ENCODE data around the gene AAGAB.
"Not testable (repeated sequence)": the region's sequence is repeated elsewhere in the genome, so short reads cannot be mapped to it uniquely, and the experiment has no call there.

AAGAB gene

DNA sequence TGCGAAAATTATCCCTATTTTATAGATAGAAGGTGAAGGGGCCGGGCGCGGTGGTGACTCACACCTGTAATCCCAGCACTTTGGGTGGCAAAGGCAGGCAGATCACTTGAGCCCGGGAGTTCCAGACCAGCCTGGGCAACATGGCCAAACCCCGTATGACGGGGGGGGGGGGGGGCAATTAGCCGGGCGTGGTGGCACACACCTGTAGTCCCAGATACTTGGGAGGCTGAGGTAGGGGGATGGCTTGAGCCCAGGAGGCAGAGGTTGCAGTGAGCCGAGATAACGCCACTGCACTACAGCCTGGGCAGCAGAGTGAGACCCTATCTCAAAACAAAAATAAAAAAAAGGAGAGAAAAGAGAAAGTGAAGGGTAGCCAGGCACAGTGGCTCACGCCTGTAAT, 1.4 kb downstream of the AAGAB start:
- DNase-seq: no peak

GRCh38 chr15:67251318-67251717, 3.1 kb downstream of the AAGAB start:
- peak; percentile 27 for DNase-seq

DNA sequence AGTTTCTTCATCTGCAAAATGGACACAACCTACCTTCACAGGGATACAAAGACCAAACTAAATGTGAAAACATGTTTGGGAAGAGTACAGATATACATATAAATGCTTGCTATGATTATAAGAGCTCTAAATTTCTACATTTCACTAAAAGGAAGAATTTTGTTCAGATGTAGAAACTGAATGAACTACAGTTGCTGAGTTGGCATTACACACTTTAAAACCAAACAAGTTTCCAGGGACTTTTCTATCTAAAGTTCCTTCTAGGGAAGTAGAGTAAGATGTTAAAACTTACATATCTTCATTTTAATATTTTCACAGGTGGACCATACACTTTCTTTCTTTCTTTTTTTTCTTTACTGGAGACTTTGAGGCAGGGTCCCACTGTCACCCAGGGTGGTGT, 4.6 kb downstream of the AAGAB start:
- no peak for DNase-seq

DNA sequence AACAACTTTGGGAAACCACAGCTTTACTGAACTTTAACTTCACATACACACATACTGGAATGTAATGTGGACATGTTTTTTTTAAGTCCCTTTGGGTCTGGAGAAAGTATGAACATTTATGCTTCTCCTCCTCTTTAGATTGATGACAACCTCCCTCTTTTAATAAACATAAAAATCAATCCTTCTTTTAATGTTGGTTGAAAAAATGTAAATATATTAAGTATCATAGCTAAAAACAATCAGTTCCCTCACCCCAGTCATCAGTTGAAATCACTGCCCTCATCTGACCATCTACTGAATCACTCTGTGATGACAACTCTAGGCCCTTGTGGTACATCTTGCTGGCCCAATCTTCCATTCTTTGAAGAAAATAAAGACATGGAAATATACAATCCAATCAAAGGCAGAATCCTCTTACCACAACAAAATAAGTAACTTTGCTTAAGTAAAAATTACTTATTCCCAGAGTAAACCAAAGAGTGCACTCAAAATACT, 6.4 kb downstream of the AAGAB start:
- DNase-seq: peak; percentile 68

DNA sequence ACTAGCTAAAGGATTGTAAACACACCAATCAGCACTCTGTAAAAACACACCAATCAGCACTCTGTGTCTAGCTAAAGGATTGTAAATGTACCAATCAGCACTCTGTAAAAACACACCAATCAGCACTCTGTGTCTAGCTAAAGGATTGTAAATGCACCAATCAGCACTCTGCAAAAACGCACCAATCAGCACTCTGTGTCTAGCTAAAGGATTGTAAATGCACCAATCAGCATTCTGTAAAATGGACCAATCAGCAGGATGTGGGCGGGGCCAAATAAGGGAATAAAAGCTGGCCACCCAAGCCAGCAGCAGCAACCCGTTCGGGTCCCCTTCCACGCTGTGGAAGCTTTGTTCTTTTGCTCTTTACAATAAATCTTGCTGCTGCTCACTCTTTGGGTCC, 7.9 kb downstream of the AAGAB start:
- not testable (repeated sequence) for DNase-seq

- DNase-seq: peak; percentile 84
Observed at GRCh38 chr15:67244971-67245478, 9.4 kb downstream of the AAGAB start.

- DNase-seq: no peak
Observed at GRCh38 chr15:67242708-67243111, 11.8 kb downstream of the AAGAB start.

- DNase-seq: no peak
Observed at GRCh38 chr15:67241132-67241855, 13.2 kb downstream of the AAGAB start.

- DNase-seq: no peak
Observed at GRCh38 chr15:67240235-67241131, 14.0 kb downstream of the AAGAB start.

- no peak for DNase-seq
Observed at GRCh38 chr15:67232591-67232990, 21.9 kb downstream of the AAGAB start.

GRCh38 chr15:67230504-67230903, 24.0 kb downstream of the AAGAB start:
- no peak for DNase-seq

DNA sequence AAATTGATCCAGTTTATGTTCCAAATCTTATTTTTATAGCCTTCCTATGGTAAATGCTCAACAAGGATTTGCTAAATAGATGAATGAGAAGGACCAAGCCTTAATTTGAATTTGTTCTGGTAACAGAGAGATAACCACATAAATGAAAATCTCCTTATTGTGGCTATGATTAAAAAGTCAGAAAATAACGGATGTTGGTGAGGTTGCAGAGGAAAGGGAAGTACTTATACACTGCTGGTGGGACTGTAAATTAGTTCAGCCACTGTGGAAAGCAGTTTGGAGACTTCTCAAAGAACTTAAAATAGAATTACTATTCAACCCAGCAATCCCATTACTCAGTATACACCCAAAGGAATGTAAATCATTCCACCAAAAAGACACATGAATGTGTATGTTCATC, 26.2 kb downstream of the AAGAB start:
- DNase-seq: peak; percentile 42

DNA sequence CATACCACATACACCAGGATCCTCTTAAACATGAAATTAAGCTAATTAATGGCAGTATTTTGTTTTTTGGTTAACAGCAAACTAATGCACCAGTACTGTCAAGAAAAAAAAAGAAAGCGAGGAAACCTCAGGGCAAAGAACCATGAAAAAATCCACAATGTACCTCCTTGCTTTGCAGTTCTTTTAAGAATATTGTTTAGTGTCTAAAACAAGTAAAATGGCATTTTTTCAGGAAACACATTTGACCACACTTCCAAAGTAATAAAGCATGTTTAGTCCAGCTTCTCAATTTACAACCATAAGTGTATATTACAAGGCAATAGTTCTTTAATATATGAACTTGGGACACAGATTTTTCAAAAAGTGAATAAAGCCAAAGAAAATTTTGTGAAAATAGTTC, 26.6 kb downstream of the AAGAB start:
- no peak for DNase-seq

DNA sequence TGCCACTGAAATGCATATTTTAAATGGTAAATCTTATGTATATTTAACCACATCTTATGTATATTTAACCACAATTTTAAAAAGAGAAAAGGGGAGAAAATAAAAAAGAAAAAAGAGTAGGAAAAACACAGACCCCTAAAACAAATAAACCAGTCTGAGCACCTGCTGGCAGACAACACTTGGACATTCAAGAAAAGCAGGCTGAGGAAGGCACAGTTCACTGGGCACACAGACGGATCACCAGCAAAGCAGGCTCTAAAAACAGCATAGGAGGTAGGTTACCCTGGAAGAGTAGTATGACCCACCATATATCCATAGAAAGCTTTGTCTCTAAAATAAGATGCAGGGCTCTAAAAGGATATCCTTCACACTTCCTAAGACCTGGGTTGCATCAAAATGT, 27.0 kb downstream of the AAGAB start:
- DNase-seq: no peak

DNA sequence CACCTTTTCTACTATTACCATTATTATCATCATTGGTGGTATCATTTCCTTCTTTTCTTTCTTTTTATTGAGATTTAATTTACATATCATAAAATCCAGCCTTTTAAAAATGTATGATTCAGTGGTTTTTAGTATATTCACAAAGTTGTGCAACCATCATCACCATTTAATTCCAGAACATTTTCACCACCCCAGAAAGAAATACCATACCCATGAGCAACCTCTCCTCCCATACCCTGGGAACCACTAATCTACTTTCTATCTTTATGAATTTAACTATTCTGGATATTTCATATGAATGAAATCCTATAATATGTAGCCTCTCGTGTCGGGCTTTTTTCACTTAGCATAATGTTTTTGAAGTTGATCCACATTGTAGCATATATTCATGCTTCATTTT, 29.1 kb downstream of the AAGAB start:
- peak; percentile 86 for DNase-seq

DNA sequence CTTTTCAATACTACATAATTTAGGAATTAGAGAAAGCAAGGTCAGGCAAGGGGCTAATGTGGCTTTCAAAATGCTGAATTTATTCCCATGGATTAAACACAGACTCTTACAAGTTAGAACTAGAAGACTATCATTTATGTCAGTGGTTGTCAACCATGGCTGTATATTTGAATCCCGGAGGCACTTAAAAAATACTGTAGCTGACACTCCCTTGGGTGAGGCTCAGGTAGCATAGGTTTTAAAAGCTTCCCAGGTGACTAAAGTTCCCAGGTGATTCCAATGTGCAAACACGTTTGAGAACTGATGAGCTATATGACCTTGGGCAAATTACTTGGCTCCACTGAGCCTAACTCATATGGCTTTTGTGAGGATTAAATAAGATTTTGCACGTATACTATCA, 29.6 kb downstream of the AAGAB start:
- DNase-seq: no peak

- DNase-seq: no peak
Observed at GRCh38 chr15:67219288-67219687, 35.2 kb downstream of the AAGAB start.

GRCh38 chr15:67218428-67218827, 36.0 kb downstream of the AAGAB start:
- DNase-seq: no peak

DNA sequence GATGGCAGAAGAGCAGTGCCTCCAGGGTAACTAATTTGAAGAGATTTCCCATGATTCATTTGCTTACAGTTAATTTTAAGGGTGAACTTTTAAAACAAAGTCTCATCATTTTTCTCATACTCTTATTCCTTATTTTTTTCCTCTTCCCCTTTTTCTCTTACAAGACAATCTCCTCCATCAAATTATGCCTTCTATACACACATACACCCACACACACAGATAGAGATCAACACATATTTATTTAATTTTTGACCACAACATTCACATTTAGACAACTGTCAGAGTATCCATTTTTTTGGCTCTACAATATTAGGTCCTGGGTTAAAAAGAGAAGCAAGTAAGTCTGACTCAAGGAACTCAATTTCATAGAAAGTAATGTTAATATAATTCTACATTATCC, 37.6 kb downstream of the AAGAB start:
- DNase-seq: no peak

DNA sequence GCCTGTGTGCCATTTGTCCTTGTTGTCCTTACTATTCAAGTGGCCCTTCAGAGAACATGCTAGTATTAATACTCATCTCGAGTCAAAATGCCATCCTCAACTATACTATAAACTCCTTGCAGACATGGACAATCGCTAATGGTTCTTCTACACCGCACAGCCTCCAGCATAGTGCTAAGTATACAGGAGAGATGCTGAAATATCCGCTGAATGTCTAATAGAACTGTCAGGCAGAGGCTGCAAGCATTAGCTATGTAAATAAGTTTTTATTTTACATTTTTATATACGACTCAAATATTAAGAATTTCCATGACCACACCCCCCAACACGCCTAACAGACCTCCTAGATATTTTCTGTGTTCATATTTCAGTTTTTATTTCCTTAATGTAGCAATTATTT, 39.4 kb downstream of the AAGAB start:
- DNase-seq: peak; percentile 41

DNA sequence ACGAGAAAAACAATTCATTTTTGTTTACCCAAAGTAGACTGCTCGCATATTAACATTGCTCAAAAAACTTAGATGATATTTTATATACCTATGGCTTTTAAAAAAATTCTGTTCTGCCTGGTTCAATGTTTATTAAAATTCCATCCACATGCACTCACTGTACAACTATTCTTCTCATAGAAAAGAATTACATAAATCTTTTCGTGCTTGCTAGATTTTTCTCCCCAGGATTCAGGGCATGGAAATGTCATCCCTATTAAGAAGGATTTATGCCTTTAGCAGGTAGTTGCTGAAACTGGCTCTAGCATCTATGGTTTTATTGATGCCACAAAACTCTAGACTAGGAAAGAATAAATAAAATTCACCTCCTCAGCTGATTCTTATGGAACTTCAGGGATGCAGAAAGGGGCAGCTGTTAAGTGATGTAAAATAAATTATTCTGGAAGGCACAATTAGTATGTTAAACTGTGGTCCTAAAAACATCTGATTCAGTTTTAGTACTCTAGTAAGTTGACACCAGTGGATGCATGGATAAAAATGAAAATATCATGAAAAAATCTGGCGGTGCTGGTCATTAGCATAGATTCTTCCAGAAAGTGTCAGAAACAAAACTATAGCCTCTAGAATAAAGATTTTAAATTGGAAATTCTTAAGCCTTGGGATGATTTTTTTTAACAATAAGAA, 41.6 kb downstream of the AAGAB start:
- DNase-seq: no peak

- no peak for DNase-seq
Observed at GRCh38 chr15:67210555-67211168, 43.8 kb downstream of the AAGAB start.

DNA sequence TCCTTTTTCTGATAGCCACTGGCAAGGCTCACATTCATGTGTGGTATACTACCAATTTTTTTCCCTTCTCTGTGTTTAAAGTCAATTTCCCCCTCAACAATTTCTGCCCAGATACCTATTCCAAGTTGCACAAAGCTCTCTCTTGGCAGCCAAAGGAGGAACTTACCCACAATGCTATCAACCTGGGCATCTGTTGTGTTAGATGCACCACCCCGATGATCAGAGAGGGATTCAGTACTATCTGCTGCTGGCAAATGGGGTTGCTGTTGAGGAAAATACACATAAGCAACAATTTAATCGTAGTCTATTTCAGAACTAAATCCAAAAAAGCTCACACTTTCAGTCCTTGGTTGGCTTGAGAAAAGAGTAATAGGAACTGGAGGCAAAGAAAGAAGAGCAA, 46.1 kb downstream of the AAGAB start:
- no peak for DNase-seq
